A204.1 (cell line): Measurements from ENCODE around the gene NAGPA.

Source experiments
- FAIRE-seq: peaks from 2 replicates; lab custom pipeline; 2012; peaks lifted over from hg19 to GRCh38; lab: Jason Lieb, UNC

NAGPA gene

GRCh38 chr16:5002699-5003143 lies 31.0 kb downstream of the NAGPA start:
- FAIRE-seq: no peak

- no peak for FAIRE-seq
Observed at GRCh38 chr16:5001986-5002385, 31.7 kb downstream of the NAGPA start.

- FAIRE-seq: no peak
Observed at GRCh38 chr16:5001571-5001970, 32.2 kb downstream of the NAGPA start.

DNA sequence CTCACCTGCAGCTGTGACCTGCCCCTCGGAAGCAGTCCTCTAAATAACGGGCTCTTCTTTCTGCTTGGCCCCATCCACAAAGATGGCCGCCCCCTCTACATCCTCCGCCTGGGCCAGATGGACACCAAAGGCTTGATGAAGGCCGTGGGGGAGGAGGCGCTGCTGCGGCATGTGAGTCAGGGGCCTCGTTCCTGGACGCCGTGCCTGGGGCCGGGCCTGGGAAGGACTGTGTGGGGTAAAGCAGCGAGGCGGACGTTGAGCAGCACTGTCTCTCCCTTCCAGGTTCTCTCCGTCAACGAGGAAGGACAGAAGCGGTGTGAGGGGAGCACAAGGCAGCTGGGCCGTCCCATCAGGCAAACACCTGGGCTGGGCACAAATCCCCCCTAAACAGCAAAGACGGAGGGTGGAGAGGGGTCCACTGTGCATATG lies 33.1 kb downstream of the NAGPA start:
- no peak for FAIRE-seq

DNA sequence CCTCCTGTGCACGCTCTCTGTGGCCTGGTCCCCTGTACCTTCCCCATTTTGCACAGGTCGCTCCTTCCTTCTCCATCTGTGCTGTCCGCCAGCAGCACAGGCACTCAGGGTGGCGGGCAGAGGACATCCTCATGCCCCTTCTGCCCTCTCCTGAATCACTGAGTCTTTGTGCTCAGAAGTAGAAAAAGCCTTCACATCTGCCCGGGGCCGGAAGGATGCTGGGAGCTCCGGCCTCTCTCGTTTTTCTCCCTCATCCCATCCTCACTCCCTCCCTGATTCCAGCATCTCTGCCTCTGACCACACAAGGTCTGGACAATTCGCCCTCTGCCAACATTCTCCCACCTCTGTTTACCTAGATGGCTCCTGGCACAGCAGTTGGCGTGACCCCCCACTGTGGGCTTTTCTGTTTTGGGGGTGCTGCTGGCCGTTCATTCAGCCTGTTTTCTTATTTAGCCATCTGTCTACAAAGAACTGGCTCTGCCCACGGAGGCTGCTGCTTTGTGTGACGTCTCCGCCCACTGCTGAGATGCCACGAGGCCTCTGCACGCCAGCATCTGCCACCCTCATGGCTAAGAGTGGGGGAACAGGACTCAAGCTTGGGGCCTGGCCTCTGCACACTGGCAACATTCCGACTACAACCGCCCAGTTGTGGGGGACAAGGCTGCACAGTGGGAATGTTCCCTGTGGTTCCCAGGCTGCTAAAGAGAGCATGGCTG lies 38.9 kb downstream of the NAGPA start:
- FAIRE-seq: no peak

- FAIRE-seq: no peak
Observed at GRCh38 chr16:4991754-4992153, 42.0 kb downstream of the NAGPA start.

DNA sequence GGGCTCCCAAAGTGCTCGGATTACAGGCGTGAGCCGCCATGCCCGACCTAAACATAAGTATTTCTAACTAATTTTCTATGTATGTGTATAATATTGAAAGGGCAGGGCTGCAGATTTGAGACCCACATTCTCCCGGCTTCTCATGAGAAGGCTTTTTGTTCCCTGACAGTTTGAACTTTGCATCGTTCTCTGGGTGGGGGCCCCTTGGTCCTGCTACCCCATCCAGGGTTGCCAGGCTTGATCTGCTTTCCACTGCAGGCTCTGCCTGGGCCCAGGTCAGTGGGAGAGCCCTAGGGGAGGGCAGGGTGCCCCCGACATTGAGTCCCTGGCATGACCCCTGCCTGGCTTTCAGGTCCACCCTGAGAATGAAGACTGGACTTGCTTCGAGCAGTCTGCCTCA lies 43.3 kb downstream of the NAGPA start:
- FAIRE-seq: no peak

DNA sequence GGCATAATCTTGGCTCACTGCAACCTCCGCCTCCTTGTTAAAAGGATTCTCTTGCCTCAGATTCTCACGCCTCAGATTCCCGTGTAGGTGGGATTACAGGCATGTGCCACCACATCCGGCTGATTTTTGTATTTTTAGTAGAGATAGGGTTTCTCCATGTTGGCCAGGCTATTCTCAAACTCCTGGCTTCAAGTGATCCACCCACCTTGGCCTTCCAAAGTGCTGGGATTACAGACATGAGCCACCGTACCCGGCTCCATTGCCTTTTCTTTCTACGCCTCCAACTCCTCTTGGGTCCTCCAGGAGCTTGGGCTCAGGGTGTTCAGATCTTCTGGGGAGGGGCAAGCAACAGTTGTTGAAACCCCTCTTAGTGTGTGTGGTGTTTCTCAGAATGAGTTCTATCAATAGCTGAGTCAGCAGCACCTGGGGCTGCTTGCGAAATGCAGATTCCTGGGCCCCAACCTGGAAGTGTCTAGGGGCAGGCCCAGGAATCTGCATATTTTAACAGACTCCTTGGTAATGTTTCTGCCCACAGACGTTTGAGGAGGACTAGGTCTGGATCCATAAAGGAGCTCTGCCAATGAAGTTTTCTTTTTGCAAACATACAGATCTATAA lies 44.2 kb downstream of the NAGPA start:
- FAIRE-seq: no peak

DNA sequence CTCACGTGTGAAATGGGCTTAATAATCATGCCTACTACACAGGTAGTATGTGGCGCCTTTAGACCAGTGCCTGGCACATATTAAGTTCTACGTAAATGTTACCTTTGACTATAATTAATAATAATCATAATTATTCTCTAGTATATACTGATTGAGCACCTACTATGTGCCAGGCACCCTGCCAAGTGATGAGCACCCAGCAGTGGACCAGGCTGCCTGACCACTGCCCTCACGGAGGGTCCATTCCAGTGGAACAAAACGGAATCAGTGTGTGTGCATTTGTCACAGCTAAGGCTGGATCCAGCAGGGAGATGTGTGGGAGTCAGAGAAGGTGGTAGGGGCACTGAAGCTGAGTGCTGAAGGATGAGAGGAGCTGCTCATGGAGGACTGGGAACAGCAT lies 45.1 kb downstream of the NAGPA start:
- no peak for FAIRE-seq

DNA sequence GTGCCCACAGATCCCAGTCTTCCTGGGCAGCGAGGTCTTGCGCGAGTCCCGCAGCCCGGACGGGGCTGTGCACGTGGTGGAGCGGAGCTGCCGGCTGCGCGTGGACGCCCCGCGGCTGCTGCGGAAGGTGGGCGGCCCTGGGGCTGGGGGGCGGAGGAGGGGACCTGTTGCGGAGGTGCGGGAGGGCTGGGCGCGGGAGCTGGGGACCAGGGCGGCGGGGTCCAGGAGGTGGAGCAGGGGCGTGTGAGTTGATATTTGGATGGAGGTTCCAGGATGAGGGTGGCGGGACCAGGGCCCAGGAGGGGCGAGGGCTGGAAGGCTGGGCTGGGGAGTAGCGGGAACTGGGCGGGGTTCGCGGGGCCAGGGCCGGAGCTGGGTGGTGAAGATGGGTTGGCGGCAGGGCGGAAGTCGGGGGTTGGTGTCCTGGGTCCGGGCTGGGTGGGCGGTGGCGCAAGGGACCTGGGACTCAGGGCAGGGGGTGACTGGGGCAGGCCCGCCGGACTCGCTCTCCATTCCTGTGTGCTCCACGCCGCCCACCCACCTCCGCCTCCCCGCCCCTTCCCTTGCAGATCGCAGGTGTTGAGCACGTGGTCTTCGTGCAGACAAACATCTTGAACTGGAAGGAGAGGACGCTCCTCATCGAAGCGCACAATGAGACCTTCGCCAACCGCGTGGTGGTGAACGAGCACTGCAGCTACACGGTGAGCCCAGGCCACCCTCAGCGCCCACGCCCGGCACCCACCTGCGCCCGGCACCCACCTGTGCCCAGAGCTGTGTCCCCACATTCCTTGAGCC lies 46.0 kb downstream of the NAGPA start:
- no peak for FAIRE-seq

DNA sequence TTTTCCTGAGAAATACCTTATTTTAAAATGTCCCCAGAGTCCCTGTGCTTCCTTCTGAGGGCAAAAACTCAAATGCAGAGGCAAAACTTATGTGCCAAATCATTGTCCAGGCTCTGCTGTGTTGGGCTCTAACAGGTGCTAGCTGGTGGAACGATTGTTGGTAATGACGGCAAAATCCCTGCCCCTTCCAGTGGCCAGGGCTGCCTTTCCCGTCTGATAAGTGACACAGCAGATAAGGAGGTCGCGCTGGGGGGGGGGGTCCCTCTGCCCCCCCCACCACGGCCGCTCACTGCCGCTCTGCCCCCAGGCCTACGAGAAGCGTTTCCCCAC lies 46.5 kb downstream of the NAGPA start:
- FAIRE-seq: no peak

GRCh38 chr16:4984174-4984990 lies 49.4 kb downstream of the NAGPA start:
- no peak for FAIRE-seq

- FAIRE-seq: no peak
Observed at GRCh38 chr16:4982056-4982867, 51.5 kb downstream of the NAGPA start.

GRCh38 chr16:4981473-4981872 lies 52.3 kb downstream of the NAGPA start:
- FAIRE-seq: no peak

GRCh38 chr16:4980691-4981090 lies 53.0 kb downstream of the NAGPA start:
- FAIRE-seq: no peak

- no peak for FAIRE-seq
Observed at GRCh38 chr16:4979736-4980660, 53.7 kb downstream of the NAGPA start.

DNA sequence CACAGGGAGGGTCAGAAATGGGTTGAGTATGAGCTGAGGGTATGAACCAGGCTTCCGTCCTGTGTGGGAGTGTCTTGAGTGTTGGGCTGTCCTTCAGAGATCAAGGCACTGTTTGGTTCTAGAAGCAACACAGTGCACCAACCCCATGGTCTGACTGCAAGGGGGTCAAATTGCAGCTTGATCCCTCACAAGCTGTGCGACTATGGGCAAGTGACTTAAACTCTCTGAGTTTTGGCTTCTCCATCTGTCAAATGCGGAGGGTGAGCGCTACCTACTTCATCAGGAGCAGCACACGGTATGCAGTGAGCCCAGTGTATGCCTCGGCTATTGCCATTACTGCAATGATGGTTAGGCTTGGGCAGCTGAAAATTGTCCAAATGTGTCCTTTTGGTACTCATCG lies 54.6 kb downstream of the NAGPA start:
- no peak for FAIRE-seq

DNA sequence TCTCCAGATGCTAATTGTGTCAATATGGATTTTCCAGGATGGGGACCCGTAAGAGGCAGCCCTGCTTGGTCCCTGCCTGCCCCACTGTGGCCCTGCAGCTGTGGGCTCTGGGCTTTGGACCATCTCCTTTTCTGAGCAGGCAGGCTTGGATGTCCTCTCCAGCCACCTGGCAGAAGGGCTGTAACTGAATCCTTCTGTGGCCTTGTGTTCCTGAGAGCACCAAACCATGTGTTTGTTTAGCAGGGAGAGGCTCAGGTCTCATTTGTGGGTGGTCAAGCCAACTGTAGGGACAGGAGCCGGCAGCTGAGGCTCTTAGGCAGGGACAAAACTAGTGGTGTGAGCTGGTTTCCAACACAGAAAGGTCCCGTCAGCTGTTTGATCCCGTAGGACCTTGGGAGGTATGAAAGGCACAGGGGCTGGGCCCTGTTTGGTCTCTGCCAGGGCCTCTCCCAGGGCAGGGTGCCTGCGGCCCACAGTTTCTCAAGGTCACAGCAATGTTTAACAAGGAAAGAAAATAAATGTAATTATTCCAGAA lies 57.1 kb downstream of the NAGPA start:
- no peak for FAIRE-seq

- FAIRE-seq: no peak
Observed at GRCh38 chr16:4976079-4976478, 57.7 kb downstream of the NAGPA start.
